SK-N-SH treated with all-trans-retinoic acid at 6 μM for 48 hours (cell line): ENCODE results near the gene NAALADL2.

Source experiments
- ARNTL ChIP-seq: fragments of 450-650 bp; formaldehyde crosslinking; IDR thresholded peaks from 2 replicates; pipeline ENCODE4 v1.5.0; 2020; ENCODE audit warnings: low read depth, mild to moderate bottlenecking, moderate library complexity, borderline replicate concordance
- SNAI2 ChIP-seq: fragments of 250-450 bp; sonication (Bioruptor Pico); IDR thresholded peaks from 2 replicates; pipeline ENCODE4 v1.5.0; 2020; ENCODE audit warnings: mild to moderate bottlenecking, moderate library complexity
- ZFP30 ChIP-seq: fragments of 450-650 bp; formaldehyde crosslinking; IDR thresholded peaks from 2 replicates; pipeline ENCODE4 v1.5.0; 2022; ENCODE audit warnings: mild to moderate bottlenecking, moderate library complexity
- TF ChIP-seq, protein P1 (sequence below): fragments of 250-450 bp; sonication (Bioruptor Pico); IDR thresholded peaks from 2 replicates; pipeline ENCODE4 v1.8.0; 2020; ENCODE audit warnings: mild to moderate bottlenecking, moderate library complexity, borderline replicate concordance

DNA sequence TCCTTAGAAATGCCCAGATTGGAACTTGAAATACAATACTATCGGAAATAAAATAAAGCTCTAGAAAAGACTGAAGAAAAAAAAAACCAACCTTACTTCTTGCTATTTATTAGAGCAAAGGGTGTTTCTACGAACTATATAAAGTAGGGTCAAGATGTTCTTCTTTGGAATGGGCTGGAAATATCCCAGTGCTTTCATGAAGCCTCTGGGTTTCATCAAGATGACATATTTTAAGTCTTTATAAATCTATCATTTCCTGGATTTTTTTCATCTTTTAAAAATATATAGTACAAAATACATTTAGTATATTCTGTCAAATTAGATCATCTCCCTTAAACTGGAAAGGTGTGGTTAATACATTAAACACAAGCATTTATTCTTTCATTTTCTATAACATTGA, 978.8 kb downstream of the NAALADL2 start:
- TF ChIP-seq, protein P1, sequence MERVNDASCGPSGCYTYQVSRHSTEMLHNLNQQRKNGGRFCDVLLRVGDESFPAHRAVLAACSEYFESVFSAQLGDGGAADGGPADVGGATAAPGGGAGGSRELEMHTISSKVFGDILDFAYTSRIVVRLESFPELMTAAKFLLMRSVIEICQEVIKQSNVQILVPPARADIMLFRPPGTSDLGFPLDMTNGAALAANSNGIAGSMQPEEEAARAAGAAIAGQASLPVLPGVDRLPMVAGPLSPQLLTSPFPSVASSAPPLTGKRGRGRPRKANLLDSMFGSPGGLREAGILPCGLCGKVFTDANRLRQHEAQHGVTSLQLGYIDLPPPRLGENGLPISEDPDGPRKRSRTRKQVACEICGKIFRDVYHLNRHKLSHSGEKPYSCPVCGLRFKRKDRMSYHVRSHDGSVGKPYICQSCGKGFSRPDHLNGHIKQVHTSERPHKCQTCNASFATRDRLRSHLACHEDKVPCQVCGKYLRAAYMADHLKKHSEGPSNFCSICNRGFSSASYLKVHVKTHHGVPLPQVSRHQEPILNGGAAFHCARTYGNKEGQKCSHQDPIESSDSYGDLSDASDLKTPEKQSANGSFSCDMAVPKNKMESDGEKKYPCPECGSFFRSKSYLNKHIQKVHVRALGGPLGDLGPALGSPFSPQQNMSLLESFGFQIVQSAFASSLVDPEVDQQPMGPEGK, result no peak
- TF ChIP-seq SNAI2 (CRISPR knock-in tag) (no peak), ZFP30 (CRISPR knock-in tag) (no peak), ARNTL (CRISPR knock-in tag) (no peak)
